Nucleus accumbens (tissue), 56 donors: ENCODE data around the gene APCDD1L.

Source experiments
- DNase-seq, 56 donors: peaks; one replicate each; lab custom pipeline; 2025; lab: John Stamatoyannopoulos, UW

APCDD1L gene

DNA sequence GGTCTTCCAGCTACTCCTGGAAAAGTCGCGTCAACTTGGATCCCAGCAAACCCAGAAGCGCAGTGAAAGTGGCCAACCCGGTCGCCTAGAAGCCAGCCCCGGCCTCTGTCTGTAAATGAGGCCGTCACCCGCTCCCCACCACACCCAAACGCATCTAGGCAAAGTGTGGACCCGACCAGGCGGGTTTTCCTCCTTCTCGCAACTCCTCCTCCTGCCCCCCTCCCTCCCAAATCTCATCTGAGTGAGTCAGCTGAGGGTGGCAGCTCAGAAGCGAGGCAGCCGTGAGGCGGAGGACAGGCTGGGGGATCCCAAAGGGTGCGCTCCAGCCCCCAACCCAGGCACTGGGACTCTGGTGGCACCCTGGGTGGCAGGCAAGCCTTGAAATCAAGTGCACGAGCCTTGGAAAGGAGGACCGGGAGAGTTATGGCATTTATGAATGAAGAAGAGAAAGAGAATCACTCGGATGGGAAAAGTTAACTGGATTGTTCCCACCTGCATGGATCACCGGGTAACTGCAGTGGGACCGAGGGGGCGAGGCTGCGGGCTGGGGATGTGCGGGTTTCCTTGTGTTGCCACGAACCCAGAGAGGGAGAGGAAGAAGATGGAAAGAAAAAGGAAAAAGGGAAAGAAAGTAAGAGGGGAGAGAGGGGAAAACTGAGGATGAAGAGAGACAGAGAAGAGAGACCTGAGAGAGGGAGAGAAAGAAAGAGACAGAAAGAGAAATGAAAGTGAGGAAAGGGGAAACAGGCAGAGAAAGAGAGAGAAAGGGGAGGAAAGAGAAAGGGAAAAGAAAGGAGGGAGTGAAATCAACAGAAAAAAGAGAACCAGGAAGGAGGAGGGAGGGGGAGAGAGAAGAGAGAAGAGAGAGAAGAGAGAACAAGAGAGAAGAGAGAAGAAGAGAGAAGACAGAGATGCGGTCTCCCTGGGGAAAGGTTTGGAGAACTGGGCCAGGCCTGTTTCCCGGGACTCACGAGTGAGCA is at the start of gene APCDD1L:
Gene APCDD1L (minus strand): TSS at position 167 of the 980 bp plus-strand sequence. CDS start 692 bp downstream, outside the sequence.
- peak in 5 of 56 donors; percentile 4 to 47 (median 11) for DNase-seq

DNA sequence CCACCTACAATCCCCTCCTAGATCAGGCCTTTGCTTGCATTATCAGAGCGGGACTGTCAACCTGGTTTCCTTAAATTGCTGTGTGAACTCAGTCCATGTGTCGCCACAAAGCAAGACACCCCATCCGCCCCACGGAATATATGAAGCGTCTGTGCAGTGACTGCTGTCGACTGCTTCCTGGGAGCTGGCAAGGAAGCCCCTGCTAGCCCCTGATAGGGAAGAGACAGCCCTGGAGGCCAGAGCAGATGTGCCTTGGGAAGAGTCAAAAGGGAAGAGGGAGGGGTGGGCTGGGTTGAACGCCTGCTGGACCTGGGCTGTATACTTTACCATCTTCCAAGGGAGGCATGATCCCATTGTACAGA is 44.1 kb upstream of the APCDD1L start:
- DNase-seq = no peak

DNA sequence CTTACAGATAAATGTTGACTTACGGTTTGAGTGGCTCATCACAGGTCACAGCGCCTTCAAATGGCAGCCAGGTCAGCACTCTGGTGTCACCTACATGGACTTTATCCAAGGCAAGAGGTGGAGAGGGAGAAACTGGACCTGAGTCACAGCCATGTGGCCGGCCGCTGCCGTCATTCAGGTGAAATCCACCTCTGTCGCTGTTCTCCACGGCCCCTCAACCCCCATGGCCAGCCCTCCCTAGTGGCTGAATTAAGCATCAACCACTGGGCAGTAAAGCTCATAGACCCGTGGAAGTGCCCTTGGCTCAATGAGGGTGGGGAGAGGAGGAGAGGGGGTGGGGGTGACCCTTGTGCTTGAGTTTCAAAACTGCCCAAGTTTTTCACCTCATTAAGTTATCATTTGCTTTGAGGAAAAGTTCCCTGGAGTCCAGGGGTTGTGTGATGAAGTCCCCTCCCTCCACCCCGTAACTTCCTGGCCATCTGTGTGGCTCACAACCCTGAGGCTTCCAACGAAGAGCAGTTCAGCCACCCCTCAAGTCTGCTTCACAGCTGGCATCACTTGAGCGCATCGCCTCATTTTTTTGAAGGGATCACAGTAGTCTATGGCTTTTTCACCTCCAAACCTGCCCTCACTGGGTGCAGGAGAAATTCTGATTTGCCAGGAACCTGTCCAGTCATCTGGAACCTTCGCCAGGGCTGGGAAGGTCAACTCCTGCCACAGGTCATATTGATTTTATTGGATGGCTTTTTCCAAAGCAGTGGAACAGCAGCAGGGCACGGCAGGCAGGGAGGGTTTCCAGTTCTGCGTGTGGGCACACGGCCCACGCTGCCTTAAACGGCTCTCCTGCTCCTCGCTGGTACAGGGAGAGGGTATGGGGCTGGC is 43.5 kb upstream of the APCDD1L start:
- DNase-seq = no peak

DNA sequence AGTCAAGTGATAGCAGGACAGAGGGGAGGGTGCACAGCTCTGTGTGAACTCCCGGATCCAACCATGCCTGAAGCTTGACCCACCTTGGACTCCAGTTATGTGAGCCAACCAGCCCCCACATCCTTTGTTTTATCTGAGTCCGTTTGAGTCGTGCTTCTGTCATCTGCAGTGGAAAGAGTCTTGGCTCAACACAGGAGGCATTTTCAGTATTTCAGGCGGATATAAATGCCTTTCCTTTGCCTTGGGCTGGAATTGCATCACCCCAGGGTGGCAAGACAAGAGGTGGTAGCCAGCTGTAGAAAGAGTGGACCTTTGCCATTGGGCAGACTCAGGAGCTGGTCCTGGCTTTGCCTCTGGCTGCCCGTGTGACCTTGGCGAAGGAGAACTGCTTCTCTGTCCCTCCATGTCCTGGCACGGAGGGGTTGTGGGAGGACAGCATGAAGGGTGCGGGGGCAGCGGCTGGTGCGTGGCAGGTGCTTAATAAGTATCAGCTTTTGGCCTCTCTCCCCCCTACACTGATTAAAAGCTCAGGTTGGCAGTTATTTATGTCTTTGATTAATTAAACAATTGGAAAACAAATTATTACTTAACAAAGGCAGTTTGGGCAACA is 42.6 kb upstream of the APCDD1L start:
- DNase-seq = no peak

DNA sequence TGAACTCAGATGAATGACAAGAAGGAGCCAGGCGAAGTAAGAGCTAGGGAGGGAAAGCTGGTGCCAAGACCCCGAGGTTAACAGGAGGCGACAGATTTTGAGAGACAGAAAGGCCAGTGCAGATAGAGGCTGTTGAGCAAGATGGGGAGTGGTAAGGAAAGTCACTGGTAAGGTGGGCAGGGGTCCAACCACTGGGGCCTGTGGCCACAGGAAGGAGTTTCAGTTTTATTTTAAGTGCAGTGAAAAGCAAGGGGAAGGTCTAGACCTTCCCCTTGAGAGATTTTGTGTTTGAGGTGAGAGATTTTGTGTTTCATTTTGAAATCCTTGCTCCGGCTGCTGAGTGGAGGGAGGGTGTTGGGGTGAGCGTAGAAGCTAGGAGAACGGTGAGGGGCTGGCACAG is 41.8 kb upstream of the APCDD1L start:
- DNase-seq = no peak

DNA sequence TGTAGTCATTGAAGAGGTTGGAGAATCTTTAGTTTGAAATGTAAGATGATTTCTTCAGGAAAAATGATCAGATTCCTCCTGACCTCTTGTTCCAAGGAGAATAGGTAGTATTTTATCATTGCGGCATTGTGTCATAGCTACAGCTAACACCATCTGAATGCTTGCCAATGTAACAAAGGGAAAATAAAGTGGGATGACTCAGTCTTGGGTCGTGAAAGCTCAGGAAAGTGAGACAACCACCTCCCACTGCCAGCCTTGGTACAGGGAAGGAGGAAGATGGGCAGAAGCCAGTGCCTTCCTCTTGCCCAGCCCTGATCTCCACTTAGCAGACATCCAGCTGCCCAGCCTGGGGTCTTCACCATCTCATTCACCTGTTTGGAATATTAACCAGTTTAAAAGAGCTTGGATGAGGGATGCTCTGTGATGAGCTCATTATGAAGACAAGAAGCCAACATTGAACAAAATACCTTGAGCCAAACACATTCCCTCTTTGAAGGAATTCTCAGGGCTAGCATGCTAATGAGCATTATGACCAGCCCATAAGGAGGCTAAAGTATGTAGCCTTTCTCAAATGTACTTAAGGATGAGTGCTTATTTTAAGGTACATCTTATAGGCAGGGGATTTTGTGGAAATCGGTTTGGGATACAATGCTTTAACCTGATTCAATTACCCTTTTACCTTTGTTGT is 40.0 kb upstream of the APCDD1L start:
- peak in 8 of 56 donors; percentile 4 to 39 (median 15) for DNase-seq

DNA sequence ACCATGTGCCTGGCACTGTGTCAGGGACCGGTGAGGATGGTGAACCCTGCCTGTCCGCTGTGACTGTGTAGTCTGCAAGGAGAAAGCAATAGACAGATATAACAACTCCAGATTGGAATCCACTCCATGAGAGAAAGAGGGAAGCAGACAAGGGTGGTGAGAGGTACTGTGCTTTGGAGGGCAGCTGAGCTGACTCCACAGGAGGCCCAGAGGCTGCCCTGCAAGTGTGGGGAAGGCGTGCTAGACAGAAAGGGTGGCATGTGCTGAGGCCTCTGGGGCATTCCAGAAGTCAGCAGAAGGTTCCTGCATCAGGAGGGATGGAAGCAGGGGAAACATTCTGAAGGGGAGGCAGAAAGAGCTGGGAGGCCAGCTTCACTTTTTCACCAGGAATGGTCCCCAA is 39.3 kb upstream of the APCDD1L start:
- DNase-seq = no peak

DNA sequence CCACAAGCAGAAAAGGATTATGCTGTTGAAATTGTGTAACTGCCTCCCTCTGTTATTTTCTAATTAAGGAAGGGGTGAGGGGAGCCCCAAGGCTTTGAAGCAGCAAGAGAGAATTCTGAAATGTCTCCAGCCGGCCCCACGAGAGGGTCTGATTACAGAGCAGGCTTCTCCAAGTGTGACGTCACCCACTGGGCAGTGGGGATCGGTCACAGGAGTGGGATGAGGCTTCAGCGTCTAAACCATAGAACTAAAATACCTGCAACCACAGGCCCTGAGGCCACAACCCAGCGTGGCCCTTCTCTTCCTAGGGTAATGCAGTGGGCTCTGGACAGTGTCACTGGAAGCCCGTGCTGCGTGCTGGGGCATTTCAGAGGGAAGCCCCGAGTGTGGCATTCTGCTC is 38.6 kb upstream of the APCDD1L start:
- no peak for DNase-seq

DNA sequence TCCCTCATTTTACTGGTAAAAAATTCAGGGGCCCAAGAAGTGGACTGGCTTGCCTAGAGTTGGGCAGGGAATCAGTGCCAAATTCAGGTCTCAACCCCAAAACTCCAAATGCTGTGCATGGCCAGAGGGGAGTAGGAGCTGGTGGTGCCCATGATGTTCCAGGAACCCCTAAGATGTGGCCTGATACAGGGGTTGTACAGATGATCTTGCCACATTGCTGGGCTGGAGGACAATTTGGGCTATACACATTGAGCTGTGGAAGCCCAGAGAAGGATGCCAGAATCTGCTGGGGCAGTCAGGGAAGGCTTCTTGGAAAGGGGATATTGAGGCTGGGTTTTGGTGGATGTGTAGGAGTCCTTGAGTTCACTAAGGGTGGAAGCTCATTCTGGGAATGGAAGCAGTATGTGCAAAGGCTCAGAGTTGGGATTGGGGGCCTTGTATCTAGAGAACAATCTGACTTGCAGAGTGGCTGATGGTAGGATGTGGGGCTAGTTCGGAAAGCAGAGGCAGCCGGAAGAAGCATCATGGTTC is 38.0 kb upstream of the APCDD1L start:
- no peak for DNase-seq

DNA sequence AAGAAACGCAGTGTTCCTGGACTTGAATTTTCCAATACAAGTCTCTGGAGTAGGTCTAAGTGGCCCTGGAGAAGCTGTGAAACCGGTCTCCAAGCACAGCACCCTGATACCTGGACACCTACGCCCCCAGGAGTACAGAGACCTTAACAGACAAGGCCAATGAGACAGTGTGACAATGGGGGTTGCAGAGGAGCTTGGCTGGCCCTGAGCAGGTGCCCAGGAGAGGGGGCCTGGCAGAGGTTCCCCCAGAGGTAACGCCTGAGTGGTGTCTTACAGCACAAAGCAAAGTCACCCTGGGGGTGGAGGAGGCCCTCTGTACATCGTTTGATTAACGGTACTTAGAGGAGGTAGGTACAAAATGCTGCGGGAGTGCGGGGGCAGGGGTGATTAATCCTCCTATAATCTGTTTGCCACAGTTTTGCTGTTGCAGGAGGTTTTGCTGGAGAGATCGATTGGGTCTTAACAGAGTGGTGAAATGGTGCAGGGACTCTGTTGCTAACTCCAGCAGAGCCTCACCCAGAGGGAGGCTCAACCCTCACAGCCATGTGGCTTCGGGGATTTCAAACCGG is 37.3 kb upstream of the APCDD1L start:
- peak in 22 of 56 donors; percentile 2 to 72 (median 27) for DNase-seq

DNA sequence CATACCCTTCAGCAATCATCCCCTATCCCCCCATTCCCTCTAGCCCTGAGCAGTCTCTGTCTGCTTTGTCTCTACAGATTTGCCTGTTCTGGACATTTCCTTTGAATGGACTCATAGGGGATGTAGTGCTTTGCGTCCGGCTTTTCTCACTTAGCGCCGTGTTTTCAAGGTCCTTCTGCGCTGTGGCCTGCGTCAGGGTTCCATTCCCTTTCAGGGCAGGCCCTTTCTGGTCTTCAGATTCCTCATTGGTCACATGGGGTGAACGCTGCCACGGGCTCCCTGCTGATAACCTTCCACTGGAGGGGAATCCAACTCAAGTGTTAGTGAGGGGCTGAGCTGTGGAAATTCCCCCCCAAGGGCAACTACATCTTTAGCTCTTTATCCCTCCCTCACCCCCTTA is 36.4 kb upstream of the APCDD1L start:
- no peak for DNase-seq

DNA sequence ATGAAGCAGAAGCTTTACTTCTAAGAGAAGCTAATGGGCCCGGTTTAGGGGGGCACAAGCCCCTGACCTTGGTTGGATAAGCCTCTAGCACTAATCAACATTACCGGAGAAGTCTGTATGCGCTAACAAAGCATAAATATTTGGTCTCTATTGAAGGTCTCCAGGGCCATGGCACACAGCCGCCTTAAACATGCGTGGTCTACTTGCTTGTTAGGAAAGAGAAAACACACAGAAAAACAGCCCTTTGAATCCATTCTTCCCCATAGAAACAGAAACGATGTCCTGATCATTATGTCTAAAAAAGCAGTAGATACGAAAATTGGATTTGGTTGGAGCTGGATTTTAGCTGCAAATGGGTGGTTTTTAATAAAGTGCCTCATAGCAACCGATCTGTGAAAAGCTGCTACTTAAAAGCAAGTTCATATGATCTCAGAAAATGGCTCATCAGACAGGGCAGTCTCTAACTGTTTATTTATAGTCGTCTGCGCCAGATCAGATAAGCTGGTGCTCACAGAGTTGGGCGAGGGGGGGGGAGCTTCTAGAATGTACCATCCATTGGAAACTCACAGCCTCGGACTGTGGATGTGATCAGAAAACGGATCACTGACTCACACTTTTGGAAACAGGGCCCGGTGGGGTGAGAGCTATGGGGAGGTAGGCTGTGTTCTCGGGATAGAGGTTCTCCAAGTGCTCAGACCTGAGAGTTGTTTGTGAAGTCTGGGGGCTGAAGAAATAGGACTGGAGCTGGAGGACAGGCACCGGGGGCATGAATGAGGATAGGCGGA is 35.3 kb upstream of the APCDD1L start:
- DNase-seq = peak in 2 of 56 donors; percentile 12 to 29

DNA sequence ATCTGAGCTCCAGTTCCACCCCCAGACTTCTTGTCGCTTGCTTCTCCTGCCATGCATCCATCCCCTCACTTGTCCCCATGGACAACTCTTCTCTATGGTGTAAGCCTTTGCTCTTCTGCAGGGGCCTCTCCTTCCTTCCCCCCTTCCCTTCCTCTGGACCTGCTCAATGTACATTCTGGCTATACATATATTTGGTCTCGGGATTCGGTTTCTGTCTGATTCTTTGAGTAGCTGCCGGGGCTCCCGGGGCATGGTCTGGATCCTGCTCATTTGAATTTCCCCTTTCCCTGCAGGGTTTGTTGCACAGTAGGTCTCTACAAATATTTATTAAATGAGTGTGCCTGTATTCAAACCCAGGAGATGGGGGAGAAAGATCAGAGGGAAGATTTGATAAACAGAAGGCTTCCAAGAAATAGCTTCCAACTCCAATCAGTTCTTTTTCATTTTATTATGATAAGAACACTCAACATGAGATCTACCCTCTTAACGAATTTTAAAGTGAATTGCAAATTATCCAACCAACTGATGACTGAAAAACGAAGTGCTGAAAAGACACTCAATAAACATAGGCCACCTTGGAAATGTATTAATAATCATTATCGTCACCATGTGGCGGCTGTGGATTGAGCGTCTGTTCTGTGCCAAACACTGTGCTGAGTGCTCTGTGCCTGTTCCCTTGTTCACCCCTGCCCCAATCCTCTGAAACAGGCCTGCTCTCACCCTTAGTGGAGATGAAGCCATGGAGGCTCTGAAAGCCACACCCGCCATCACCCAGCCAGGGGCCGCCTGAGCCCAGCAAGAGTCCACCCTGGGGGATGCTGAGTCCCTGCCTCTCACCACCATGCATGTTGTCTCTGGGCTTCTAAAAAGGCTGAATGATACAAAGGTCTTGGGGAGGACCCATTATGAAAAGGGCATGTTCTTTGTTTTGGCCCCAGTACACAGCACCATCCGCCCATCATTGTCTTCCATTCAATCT is 34.3 kb upstream of the APCDD1L start:
- DNase-seq = no peak

DNA sequence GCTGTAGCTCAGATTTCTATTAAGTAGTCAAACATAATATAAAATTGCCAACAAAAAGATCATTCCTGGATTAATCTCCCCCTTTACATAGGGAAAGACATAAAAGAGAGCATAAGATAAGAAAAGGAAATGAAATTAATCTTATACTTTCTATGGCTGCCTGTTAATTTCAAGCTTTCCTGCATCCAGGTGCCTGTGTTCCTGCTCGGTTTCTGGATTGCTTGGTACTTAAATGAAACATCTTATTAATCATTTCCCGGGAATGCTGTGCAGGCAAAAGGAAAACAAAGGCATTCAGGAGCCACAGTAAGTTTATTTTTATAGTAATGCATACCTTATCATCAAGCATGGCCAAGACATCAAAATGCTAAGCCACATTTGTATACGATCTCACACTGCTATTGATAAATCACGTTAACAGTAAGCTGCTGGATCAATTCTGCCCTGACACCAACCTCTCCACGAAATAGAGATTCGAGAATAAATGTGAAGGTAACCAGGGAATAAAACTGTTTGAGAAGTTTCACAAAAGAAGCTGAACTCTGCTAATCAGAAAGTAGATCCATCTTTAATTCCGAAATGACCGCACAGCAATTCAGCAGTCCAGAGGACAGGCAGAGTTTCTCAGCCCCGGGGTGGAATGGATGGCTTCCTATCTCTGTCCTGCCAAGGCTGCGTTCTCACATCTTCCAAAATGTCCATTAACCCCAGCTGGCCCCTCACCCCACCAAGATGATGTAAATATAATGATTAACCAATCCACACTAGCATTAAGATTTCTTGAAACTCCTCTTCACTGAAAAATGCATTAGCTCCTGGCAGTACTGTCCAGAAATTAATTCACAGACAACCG is 32.6 kb upstream of the APCDD1L start:
- DNase-seq = no peak

DNA sequence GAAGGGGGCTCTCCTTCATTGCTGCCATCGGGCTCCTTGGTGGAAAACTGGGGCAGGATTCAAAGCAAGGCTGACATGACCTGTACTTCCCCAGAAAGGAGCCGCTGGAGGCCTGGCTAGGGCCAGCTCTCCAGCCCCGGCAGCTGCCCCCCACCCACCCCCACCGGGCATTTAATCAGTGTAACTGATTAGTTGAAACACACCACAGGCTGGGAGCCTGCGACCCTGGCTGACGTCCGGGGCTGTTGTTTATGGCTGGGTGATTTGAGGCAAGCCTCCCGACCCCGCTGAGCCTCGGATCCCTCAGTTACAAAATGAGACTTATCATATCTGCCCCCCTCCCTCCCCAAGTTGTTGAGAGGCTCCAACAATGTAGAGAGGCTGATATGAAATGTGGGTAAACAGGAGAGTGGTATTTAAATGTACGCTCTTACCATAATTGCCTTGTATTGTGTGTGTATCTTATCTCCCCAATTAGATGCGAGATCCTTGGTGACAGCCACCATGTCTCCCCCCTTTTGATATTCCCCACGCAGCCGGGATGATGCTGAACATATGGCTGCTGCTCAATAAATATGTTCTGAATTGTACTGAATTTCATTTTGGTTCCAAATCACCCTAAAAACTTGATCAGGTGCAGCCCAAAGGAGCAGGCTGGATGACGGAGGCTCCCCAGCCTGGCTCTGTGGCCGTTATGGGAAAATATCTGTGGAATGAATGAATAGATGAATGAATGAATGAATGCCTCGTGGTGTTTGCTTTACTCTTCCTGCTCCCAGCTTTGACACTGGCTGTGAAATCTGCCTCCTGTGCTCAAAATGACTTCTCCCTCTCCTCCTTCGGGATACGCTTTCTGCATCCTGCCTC is 31.8 kb upstream of the APCDD1L start:
- DNase-seq = no peak

DNA sequence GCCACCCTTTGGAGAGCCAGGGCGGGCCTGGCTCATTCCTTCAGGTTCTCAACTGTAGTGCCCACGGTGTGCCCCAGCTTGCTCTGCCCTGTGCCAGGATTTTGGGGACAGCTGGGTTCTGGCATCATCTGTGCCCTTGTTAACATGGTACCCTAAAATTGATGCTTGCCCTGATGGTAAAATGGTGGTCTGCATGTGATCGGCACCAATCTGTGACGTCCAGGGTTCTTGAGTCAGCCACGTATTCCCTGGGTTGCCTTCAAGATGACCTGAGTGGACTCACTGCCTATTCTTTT is 31.2 kb upstream of the APCDD1L start:
- DNase-seq = no peak
